Panc1 (cell line): ENCODE results near the gene MXRA5. TPM values are rescaled to one million over a fixed set of nuclear protein-coding genes. Genes with fewer than 3 reads are reported as not detected.
"Not testable (repeated sequence)": the region's sequence is repeated elsewhere in the genome, so short reads cannot be mapped to it uniquely, and the experiment has no call there.

ENCODE experiments used
- ATAC-seq: fragments of 200-7000 bp; cut with Tn5 transposase; 2 replicates; pipeline ENCODE4 v1.9.1; 2020; ENCODE audit warnings: mild to moderate bottlenecking, moderate library complexity
- BruUV-seq: library from RNA; stranded (reverse); fragments of 400-500 nt; replicated peaks from 2 replicates; lab custom pipeline; 2021; lab: Mats Ljungman, UMichigan
- CTCF ChIA-PET: fragments of 300-600 bp; sonication (Branson Sonifier 250); formaldehyde crosslinking; loops from one replicate; lab custom pipeline; 2022; ENCODE audit warnings: antibody characterized with exemption; lab: Charles Lee
- POLR2A ChIA-PET: fragments of 300-600 bp; sonication (Branson Sonifier 250); formaldehyde crosslinking; loops from one replicate; lab custom pipeline; 2022; ENCODE audit warnings: antibody characterized with exemption; lab: Charles Lee
- DNase-seq: peaks from one replicate; pipeline ENCODE4 v3.0.0-alpha.2; 2010; ENCODE audit warnings: low read depth, low spot score
- H3K27ac ChIP-seq: 2 replicates; pipeline ENCODE4 v1.5.1; 2011; ENCODE audit warnings: mild to moderate bottlenecking, low read length, inconsistent platforms
- H3K27me3 ChIP-seq: fragments of 200-500 bp; sonication (Bioruptor generic); 2 replicates; pipeline ENCODE4 v1.6.0; 2014; ENCODE audit warnings: low read length, inconsistent platforms; ENCODE audit not compliant: control insufficient read depth, insufficient read depth
- H3K36me3 ChIP-seq: fragments of 200-500 bp; sonication (Bioruptor generic); 2 replicates; pipeline ENCODE4 v1.5.1; 2014; ENCODE audit warnings: inconsistent platforms, mild to moderate bottlenecking, low read length, moderate library complexity; ENCODE audit not compliant: control insufficient read depth, insufficient read depth
- H3K4me1 ChIP-seq: 2 replicates; pipeline ENCODE4 v1.5.1; 2011; ENCODE audit warnings: inconsistent platforms, mild to moderate bottlenecking, low read length, moderate library complexity; ENCODE audit not compliant: control insufficient read depth, insufficient read depth
- H3K4me3 ChIP-seq, 2 experiments: 2 replicates each; pipeline ENCODE4 v1.5.1; 2011 to 2012; ENCODE audit warnings: low read depth in 2 of 2, low read length in 2 of 2, mild to moderate bottlenecking in 2 of 2, inconsistent platforms in 1 of 2, moderate library complexity in 1 of 2
- H3K9me3 ChIP-seq: fragments of 200-500 bp; sonication (Bioruptor generic); 2 replicates; pipeline ENCODE4 v1.5.1; 2014; ENCODE audit warnings: low read depth, mild to moderate bottlenecking, inconsistent platforms, low read length, moderate library complexity; ENCODE audit not compliant: control insufficient read depth, insufficient read depth
- CTCF ChIP-seq: fragments of 450-650 bp; IDR thresholded peaks from 2 replicates; pipeline ENCODE4 v1.5.1; 2017; ENCODE audit warnings: mild to moderate bottlenecking
- POLR2AphosphoS5 ChIP-seq: IDR thresholded peaks from 2 replicates; pipeline ENCODE4 v1.6.1; 2012; ENCODE audit warnings: mild to moderate bottlenecking, low read depth, low read length, moderate library complexity
- REST ChIP-seq, 2 experiments: IDR thresholded peaks; 2 replicates each; pipeline ENCODE4 v1.6.1; 2011 to 2012; ENCODE audit warnings: low read depth in 2 of 2, control low read depth in 1 of 2, low read length in 1 of 2, mild to moderate bottlenecking in 1 of 2, moderate library complexity in 1 of 2; ENCODE audit not compliant: insufficient read depth in 1 of 2
- SIN3A ChIP-seq: IDR thresholded peaks from 2 replicates; pipeline ENCODE4 v1.6.1; 2012; ENCODE audit warnings: low read depth, mild to moderate bottlenecking, low read length, moderate library complexity, borderline replicate concordance; ENCODE audit not compliant: insufficient read depth
- TCF7L2 ChIP-seq: IDR thresholded peaks from 2 replicates; pipeline ENCODE4 v1.6.1; 2011; ENCODE audit warnings: mild to moderate bottlenecking, low read depth, low read length, inconsistent platforms
- in situ Hi-C: cut with HindIII; loops from 2 replicates; pipeline ENCODE4 v1.10.0; 2016; ENCODE audit warnings: low sequenced_read_pairs, low pct_unique_long_range_greater_than_20kb
- intact Hi-C: fragments of 100-400 bp; cut with micrococcal nuclease; formaldehyde crosslinking; loops from one replicate; pipeline ENCODE4 v1.10.0; 2022; ENCODE audit not compliant: unreplicated experiment
- total RNA-seq: library from RNA; stranded (reverse); gene quantifications from one replicate; pipeline ENCODE4 v1.2.1, GENCODE V29; 2021; ENCODE audit not compliant: unreplicated experiment

Gene MXRA5
- total RNA-seq, 1 experiment from 2014 or later, result 14.2 TPM

GRCh38 chrX:3378156-3378555 is 31.7 kb upstream of the MXRA5 start:
- Histone ChIP-seq H3K27me3 (no peaks in the 10 kb centered on the region), H3K27ac (no peak overlapping the region), H3K9me3 (no peaks in the 10 kb centered on the region), H3K4me3 (no peak overlapping the region), H3K4me1 (no peaks in the 10 kb centered on the region), H3K36me3 (no peaks in the 10 kb centered on the region)
- TF ChIP-seq SIN3A, result no peak
- TF ChIP-seq TCF7L2, result no peak
- no peak for TF ChIP-seq POLR2AphosphoS5
- no peak for TF ChIP-seq REST (IDR thresholded peaks at IDR 0.05; ENCODE audit: insufficient read depth in 1 of 2, low read depth in 2 of 2, low read length in 1 of 2)
- TF ChIP-seq CTCF, result no peak
- intact Hi-C loops, result no loop called here
- in situ Hi-C loops, result no loop called here
- ChIA-PET POLR2A (no interaction called here), CTCF (no interaction called here)
- ATAC-seq (no peak), DNase-seq (no peak)
- BruUV-seq, result no TSS peak

- no peaks in the 10 kb centered on the region for H3K9me3 ChIP-seq
- no peak overlapping the region for H3K27ac ChIP-seq
- DNase-seq (no peak), ATAC-seq (no peak)
- in situ Hi-C loops, result no loop called here
- intact Hi-C loops, result no loop called here
- POLR2A ChIA-PET, result no interaction called here
- BruUV-seq, result no TSS peak
- no peak overlapping the region for H3K4me3 ChIP-seq
- CTCF ChIA-PET, result no interaction called here
- TF ChIP-seq POLR2AphosphoS5 (no peak), REST (IDR thresholded peaks at IDR 0.05; ENCODE audit: insufficient read depth in 1 of 2, low read depth in 2 of 2, low read length in 1 of 2) (no peak), TCF7L2 (no peak), SIN3A (no peak), CTCF (no peak)
- H3K36me3 ChIP-seq, result no peaks in the 10 kb centered on the region
- no peaks in the 10 kb centered on the region for H3K27me3 ChIP-seq
- no peaks in the 10 kb centered on the region for H3K4me1 ChIP-seq
Observed at GRCh38 chrX:3377560-3377959, 31.1 kb upstream of the MXRA5 start.

- BruUV-seq, H3K9me3 ChIP-seq, in situ Hi-C loops, H3K4me3 ChIP-seq, POLR2A ChIA-PET, CTCF ChIA-PET, H3K27me3 ChIP-seq, ATAC-seq, H3K27ac ChIP-seq, intact Hi-C loops, H3K4me1 ChIP-seq, H3K36me3 ChIP-seq, DNase-seq: not testable (repeated sequence)
Observed at GRCh38 chrX:3375878-3376508, 29.5 kb upstream of the MXRA5 start.
